CD4-positive, alpha-beta memory T cell (primary cell): ENCODE data around the gene PAX7. TPM values are rescaled to one million over a fixed set of nuclear protein-coding genes. Genes with fewer than 3 reads are reported as not detected.

Source experiments
- CTCF ChIA-PET: fragments of 350-600 bp; sonication (Branson Sonifier 250); formaldehyde crosslinking; loops from one replicate; lab custom pipeline; 2021; ENCODE audit warnings: inconsistent platforms; ENCODE audit not compliant: partially characterized antibody; lab: Charles Lee
- POLR2A ChIA-PET: fragments of 350-600 bp; sonication (Branson Sonifier 250); formaldehyde crosslinking; loops from one replicate; lab custom pipeline; 2021; ENCODE audit not compliant: partially characterized antibody; lab: Charles Lee
- DNase-seq, 5 donors: peaks; one replicate each; pipeline versions ENCODE4 v3.0.0 to v3.0.0-alpha.2; 2020 to 2022; ENCODE audit warnings: mixed read lengths in 1 of 5
- H3K27ac ChIP-seq: one replicate; pipeline ENCODE4 v1.7.0; 2013; ENCODE audit warnings: low read depth, low read length
- H3K27me3 ChIP-seq: 2 replicates; pipeline ENCODE4 v1.7.0; 2013; ENCODE audit warnings: mild to moderate bottlenecking, low read length, moderate library complexity; ENCODE audit not compliant: insufficient read depth
- H3K36me3 ChIP-seq: 2 replicates; pipeline ENCODE4 v1.7.0; 2013; ENCODE audit warnings: mild to moderate bottlenecking, low read length, moderate library complexity; ENCODE audit not compliant: insufficient read depth
- H3K4me1 ChIP-seq: 2 replicates; pipeline ENCODE4 v1.7.0; 2013; ENCODE audit warnings: mild to moderate bottlenecking, low read length, moderate library complexity; ENCODE audit not compliant: insufficient read depth
- H3K4me3 ChIP-seq, 2 donors: one replicate each; pipeline ENCODE4 v1.7.0; 2013; ENCODE audit warnings: low read length in 2 of 2, mild to moderate bottlenecking in 1 of 2
- H3K9me3 ChIP-seq, 2 donors: one replicate each; pipeline ENCODE4 v1.7.0; 2013; ENCODE audit warnings: low read length in 2 of 2, control low read depth in 1 of 2; ENCODE audit not compliant: control insufficient read depth in 1 of 2
- H3K27ac Mint-ChIP-seq, 7 donors: one replicate each; pipeline ENCODE4 v1.8.0; 2020 to 2021; ENCODE audit warnings: mixed read lengths in 7 of 7, mild to moderate bottlenecking in 6 of 7, inconsistent platforms in 3 of 7, moderate library complexity in 3 of 7
- H3K27me3 Mint-ChIP-seq, 2 donors: one replicate each; pipeline ENCODE4 v1.8.0; 2020 to 2021; ENCODE audit warnings: mixed read lengths in 2 of 2
- H3K36me3 Mint-ChIP-seq, 2 donors: one replicate each; pipeline ENCODE4 v1.8.0; 2020 to 2021; ENCODE audit warnings: mixed read lengths in 2 of 2, inconsistent platforms in 1 of 2, mild to moderate bottlenecking in 1 of 2
- H3K4me1 Mint-ChIP-seq, 4 donors: one replicate each; pipeline ENCODE4 v1.8.0; 2020 to 2021; ENCODE audit warnings: mixed read lengths in 4 of 4, mild to moderate bottlenecking in 1 of 4
- H3K4me3 Mint-ChIP-seq, 8 donors: one replicate each; pipeline ENCODE4 v1.8.0; 2020 to 2021; ENCODE audit warnings: mixed read lengths in 8 of 8, mild to moderate bottlenecking in 7 of 8, moderate library complexity in 6 of 8, inconsistent platforms in 3 of 8
- H3K9me3 Mint-ChIP-seq, 8 donors: one replicate each; pipeline ENCODE4 v1.8.0; 2020 to 2021; ENCODE audit warnings: mixed read lengths in 8 of 8, mild to moderate bottlenecking in 5 of 8, inconsistent platforms in 3 of 8, moderate library complexity in 1 of 8
- intact Hi-C: fragments of 100-400 bp; cut with micrococcal nuclease; formaldehyde crosslinking; loops from one replicate; pipeline ENCODE4 v1.15.1; 2023
- polyA plus RNA-seq, 2 donors: library from polyadenylated mRNA; unstranded; fragments of 300-500 nt; fragmentation: Illumina TruSeq; gene quantifications; one replicate each; pipeline ENCODE4 v1.2.3, GENCODE V29; 2021
- total RNA-seq, 2 experiments: library from RNA; stranded (reverse); gene quantifications; one replicate each; pipeline ENCODE4 v1.2.3, GENCODE V29; 2021

Gene PAX7
- total and polyA plus RNA-seq, 4 experiments from 2014 or later, result not detected

- Histone ChIP-seq H3K9me3 (no peaks in the 10 kb centered on the region), H3K4me1 (peaks cover 24% of the 10 kb centered on the region), H3K27me3 (peaks cover 12% of the 10 kb centered on the region), H3K36me3 (no peaks in the 10 kb centered on the region), H3K4me3 (no peak overlapping the region), H3K27ac (no peak overlapping the region)
- no peak overlapping the region for H3K4me3 Mint-ChIP-seq
- no peak for DNase-seq
- intact Hi-C loops, result no loop called here
- POLR2A ChIA-PET, result no interaction called here
- H3K9me3 Mint-ChIP-seq, result peaks cover 0 to 5% (median 0%) of the 10 kb centered on the region in 8 donors
- H3K27me3 Mint-ChIP-seq, result peaks cover 37 to 40% of the 10 kb centered on the region in 2 donors
- H3K27ac Mint-ChIP-seq, result no peak overlapping the region
- H3K4me1 Mint-ChIP-seq, result peaks cover 7 to 23% (median 14%) of the 10 kb centered on the region in 4 donors
- CTCF ChIA-PET, result interaction anchor here (0.5 to 0.9 kb wide), 2 partner anchors 10 to 1558 kb away, joined by 3 read pairs; no protein-coding TSS in a partner anchor
- no peaks in the 10 kb centered on the region for H3K36me3 Mint-ChIP-seq
Measured at GRCh38 chr1:18654599-18654998, 24.0 kb downstream of the PAX7 start.

GRCh38 chr1:18657506-18658201, 27.0 kb downstream of the PAX7 start:
- no peak for DNase-seq
- CTCF ChIA-PET, result no interaction called here
- POLR2A ChIA-PET, result no interaction called here
- Mint-ChIP-seq H3K27me3 (peaks cover 25 to 26% of the 10 kb centered on the region in 2 donors), H3K4me3 (no peak overlapping the region), H3K4me1 (peaks cover 6 to 10% (median 8%) of the 10 kb centered on the region in 4 donors), H3K36me3 (no peaks in the 10 kb centered on the region), H3K9me3 (peaks cover 0 to 5% (median 0%) of the 10 kb centered on the region in 8 donors), H3K27ac (no peak overlapping the region)
- no peak overlapping the region for H3K4me3 ChIP-seq
- H3K9me3 ChIP-seq, result no peaks in the 10 kb centered on the region
- intact Hi-C loops, result no loop called here
- H3K4me1 ChIP-seq, result peaks cover 15% of the 10 kb centered on the region
- no peaks in the 10 kb centered on the region for H3K27me3 ChIP-seq
- H3K36me3 ChIP-seq, result no peaks in the 10 kb centered on the region
- H3K27ac ChIP-seq, result no peak overlapping the region

GRCh38 chr1:18658831-18659230, 28.2 kb downstream of the PAX7 start:
- Mint-ChIP-seq H3K27me3 (peaks cover 20 to 24% of the 10 kb centered on the region in 2 donors), H3K9me3 (peaks cover 0 to 5% (median 0%) of the 10 kb centered on the region in 8 donors), H3K27ac (no peak overlapping the region), H3K36me3 (no peaks in the 10 kb centered on the region), H3K4me3 (no peak overlapping the region), H3K4me1 (peaks cover 0 to 2% (median under 1%) of the 10 kb centered on the region in 4 donors)
- intact Hi-C loops, result no loop called here
- CTCF ChIA-PET, result no interaction called here
- Histone ChIP-seq H3K4me3 (no peak overlapping the region), H3K27me3 (no peaks in the 10 kb centered on the region), H3K4me1 (peaks cover 3% of the 10 kb centered on the region), H3K27ac (no peak overlapping the region), H3K9me3 (no peaks in the 10 kb centered on the region), H3K36me3 (no peaks in the 10 kb centered on the region)
- DNase-seq, result no peak
- POLR2A ChIA-PET, result no interaction called here

GRCh38 chr1:18661404-18662285, 31.0 kb downstream of the PAX7 start:
- Mint-ChIP-seq H3K36me3 (no peaks in the 10 kb centered on the region), H3K27ac (no peak overlapping the region), H3K4me1 (peaks cover 0 to 2% (median under 1%) of the 10 kb centered on the region in 4 donors), H3K27me3 (peaks cover 11 to 21% of the 10 kb centered on the region in 2 donors), H3K9me3 (peaks cover 0 to 3% (median 0%) of the 10 kb centered on the region in 8 donors), H3K4me3 (no peak overlapping the region)
- Histone ChIP-seq H3K4me3 (no peak overlapping the region), H3K27me3 (no peaks in the 10 kb centered on the region), H3K9me3 (no peaks in the 10 kb centered on the region), H3K4me1 (no peaks in the 10 kb centered on the region), H3K27ac (no peak overlapping the region), H3K36me3 (no peaks in the 10 kb centered on the region)
- no peak for DNase-seq
- CTCF ChIA-PET, result no interaction called here
- POLR2A ChIA-PET, result no interaction called here
- intact Hi-C loops, result no loop called here

GRCh38 chr1:18662286-18662639, 31.6 kb downstream of the PAX7 start:
- Histone ChIP-seq H3K4me3 (no peak overlapping the region), H3K9me3 (no peaks in the 10 kb centered on the region), H3K27ac (no peak overlapping the region), H3K27me3 (no peaks in the 10 kb centered on the region), H3K36me3 (no peaks in the 10 kb centered on the region), H3K4me1 (no peaks in the 10 kb centered on the region)
- intact Hi-C loops, result no loop called here
- ChIA-PET POLR2A (no interaction called here), CTCF (no interaction called here)
- Mint-ChIP-seq H3K27me3 (peaks cover 12 to 23% of the 10 kb centered on the region in 2 donors), H3K27ac (no peak overlapping the region), H3K4me3 (no peak overlapping the region), H3K36me3 (no peaks in the 10 kb centered on the region), H3K9me3 (peaks cover 0 to 3% (median 0%) of the 10 kb centered on the region in 8 donors), H3K4me1 (peaks cover 0 to 4% (median 2%) of the 10 kb centered on the region in 4 donors)
- DNase-seq, result no peak

- Mint-ChIP-seq H3K4me1 (peaks cover 0 to 4% (median 2%) of the 10 kb centered on the region in 4 donors), H3K27ac (no peak overlapping the region), H3K4me3 (no peak overlapping the region), H3K36me3 (no peaks in the 10 kb centered on the region), H3K9me3 (no peaks in the 10 kb centered on the region), H3K27me3 (peaks cover 7 to 12% of the 10 kb centered on the region in 2 donors)
- ChIA-PET CTCF (interaction anchor here (1.3 kb wide), 1 partner anchor 70 kb away, joined by 3 read pairs; no protein-coding TSS in a partner anchor), POLR2A (no interaction called here)
- no peak overlapping the region for H3K4me3 ChIP-seq
- H3K27ac ChIP-seq, result no peak overlapping the region
- intact Hi-C loops, result no loop called here
- no peaks in the 10 kb centered on the region for H3K27me3 ChIP-seq
- DNase-seq, result no peak
- no peaks in the 10 kb centered on the region for H3K4me1 ChIP-seq
- no peaks in the 10 kb centered on the region for H3K9me3 ChIP-seq
- no peaks in the 10 kb centered on the region for H3K36me3 ChIP-seq
Measured at GRCh38 chr1:18666317-18666920, 35.8 kb downstream of the PAX7 start.

DNA sequence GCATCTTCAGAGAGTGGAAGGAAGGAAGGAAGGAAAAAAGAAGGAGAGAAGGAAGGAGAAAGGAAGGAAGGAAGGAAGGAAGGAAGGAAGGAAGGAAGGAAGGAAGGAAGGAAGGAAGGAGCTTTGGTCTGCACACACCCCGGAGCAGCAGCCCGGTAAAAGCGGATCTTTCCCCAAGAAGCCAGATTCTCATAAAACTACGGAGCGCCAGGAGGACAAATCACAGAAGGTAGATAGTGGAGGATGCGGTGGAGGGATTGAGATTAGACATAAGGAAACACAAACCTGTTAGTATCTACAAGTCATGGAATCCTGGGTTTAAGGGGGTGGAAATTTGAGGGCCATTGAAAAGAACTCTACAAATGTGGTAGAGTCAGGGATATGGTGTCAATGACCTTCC, 36.7 kb downstream of the PAX7 start:
- POLR2A ChIA-PET, result no interaction called here
- intact Hi-C loops, result no loop called here
- Histone ChIP-seq H3K36me3 (no peaks in the 10 kb centered on the region), H3K4me3 (no peak overlapping the region), H3K4me1 (no peaks in the 10 kb centered on the region), H3K27me3 (no peaks in the 10 kb centered on the region), H3K27ac (no peak overlapping the region), H3K9me3 (no peaks in the 10 kb centered on the region)
- Mint-ChIP-seq H3K4me3 (no peak overlapping the region), H3K27ac (peak overlapping the region in 1 of 7 donors; percentile 7), H3K9me3 (no peaks in the 10 kb centered on the region), H3K27me3 (peaks cover 5 to 15% of the 10 kb centered on the region in 2 donors), H3K4me1 (peaks cover 0 to 4% (median 2%) of the 10 kb centered on the region in 4 donors), H3K36me3 (no peaks in the 10 kb centered on the region)
- no peak for DNase-seq
- CTCF ChIA-PET, result interaction anchor here (1.0 kb wide), 1 partner anchor 14 kb away, joined by 4 read pairs; no protein-coding TSS in a partner anchor
